K562 (cell line): ENCODE measurements around the gene NEK1. TPM values are rescaled to one million over a fixed set of nuclear protein-coding genes. Genes with fewer than 3 reads are reported as not detected.
A peak's percentile ranks its signal among the peaks of the same experiment; 100 is the strongest.

ENCODE experiments used
- ATAC-seq: fragments of 200-7000 bp; cut with Tn5 transposase; 3 replicates; pipeline ENCODE4 v1.9.1; 2020; ENCODE audit warnings: moderate library complexity
- BruUV-seq: library from RNA; stranded (reverse); fragments of 400-500 nt; replicated peaks from 2 replicates; lab custom pipeline; 2021; lab: Mats Ljungman, UMichigan
- CTCF ChIA-PET: fragments of 300-600 bp; formaldehyde crosslinking; extraction: SDS; loops from one replicate; lab custom pipeline; 2021; ENCODE audit warnings: low intra/inter-chr PET ratio; lab: Yijun Ruan, JAX
- POLR2A ChIA-PET: fragments of 300-600, 350-650 bp; sonication (Branson Sonifier 250); formaldehyde crosslinking; extraction: SDS; loops from one replicate; lab custom pipeline; 2021; ENCODE audit warnings: antibody characterized with exemption, inconsistent platforms; lab: Yijun Ruan, JAX
- DNase-seq, 4 experiments: peaks; one replicate each; pipeline versions ENCODE4 v3.0.0 to v3.0.0-alpha.2; 2011 to 2018; ENCODE audit warnings: low spot score in 3 of 4, mixed read lengths in 3 of 4; ENCODE audit errors: extremely low read depth in 1 of 4
- FAIRE-seq: peaks from 2 replicates; lab custom pipeline; 2011; peaks lifted over from hg19 to GRCh38; lab: Jason Lieb, UNC
- H2AFZ ChIP-seq: 2 replicates; pipeline ENCODE4 v1.6.0; 2011; ENCODE audit warnings: low read depth, low read length, control low read depth, inconsistent platforms
- H3K27ac ChIP-seq: fragments of 200-600 bp; 3 replicates; pipeline ENCODE4 v1.8.0; 2011; ENCODE audit warnings: low read depth, mild to moderate bottlenecking, control low read depth, inconsistent platforms, low read length, moderate library complexity, mixed read lengths; ENCODE audit errors: extremely low read depth
- H3K27me3 ChIP-seq, 2 experiments: fragments of 300-600 bp in 1 of 2; 2 replicates in 1 of 2; 3 replicates in 1 of 2; pipeline versions ENCODE4 v1.6.0 to v1.8.0; 2011; ENCODE audit warnings: inconsistent platforms in 2 of 2, low read length in 2 of 2, mild to moderate bottlenecking in 1 of 2, mixed read lengths in 1 of 2, moderate library complexity in 1 of 2; ENCODE audit not compliant: control insufficient read depth in 2 of 2, insufficient read depth in 2 of 2
- H3K36me3 ChIP-seq: fragments of 300-600 bp; 3 replicates; pipeline ENCODE4 v1.8.0; 2011; ENCODE audit warnings: mild to moderate bottlenecking, low read length, inconsistent platforms; ENCODE audit not compliant: control insufficient read depth, insufficient read depth
- H3K4me1 ChIP-seq, 2 experiments: fragments of 200-600 bp in 1 of 2; replicated peaks in 1 of 2; 2 replicates in 1 of 2; 3 replicates in 1 of 2; pipeline versions ENCODE4 v1.5.1 to v1.8.0; 2011; ENCODE audit warnings: inconsistent platforms in 2 of 2, low read length in 2 of 2, mild to moderate bottlenecking in 1 of 2, mixed read lengths in 1 of 2, moderate library complexity in 1 of 2; ENCODE audit not compliant: control insufficient read depth in 2 of 2, insufficient read depth in 2 of 2
- H3K4me2 ChIP-seq: 2 replicates; pipeline ENCODE4 v1.6.1; 2011; ENCODE audit warnings: low read length, control low read depth, inconsistent platforms, mixed read lengths; ENCODE audit not compliant: insufficient read depth
- H3K4me3 ChIP-seq: fragments of 200-600 bp; sonication (generic), shearing (Covaris generic); 2 replicates; pipeline ENCODE4 v1.5.1; 2016; ENCODE audit warnings: control low read depth, inconsistent platforms
- H3K79me2 ChIP-seq: fragments of 200-600 bp; 3 replicates; pipeline ENCODE4 v1.8.0; 2011; ENCODE audit warnings: low read length, inconsistent platforms; ENCODE audit not compliant: control insufficient read depth, insufficient read depth
- H3K9ac ChIP-seq, 2 experiments: 2 replicates each; pipeline versions ENCODE4 v1.6.0 to v1.6.1; 2011; ENCODE audit warnings: low read depth in 2 of 2, low read length in 2 of 2, control low read depth in 1 of 2, inconsistent platforms in 1 of 2, mild to moderate bottlenecking in 1 of 2, mixed read lengths in 1 of 2; ENCODE audit not compliant: insufficient read depth in 1 of 2
- H3K9me1 ChIP-seq: one replicate; pipeline ENCODE4 v1.6.0; 2011; ENCODE audit warnings: inconsistent platforms, mild to moderate bottlenecking, low read length, moderate library complexity; ENCODE audit not compliant: control insufficient read depth, insufficient read depth
- H3K9me3 ChIP-seq: replicated peaks from 2 replicates; pipeline ENCODE4 v1.5.1; 2011; ENCODE audit warnings: low read depth, low read length, inconsistent platforms; ENCODE audit not compliant: control insufficient read depth, insufficient read depth
- H4K20me1 ChIP-seq: replicated peaks from 2 replicates; pipeline ENCODE4 v1.6.1; 2011; ENCODE audit warnings: low read length, inconsistent platforms, mixed read lengths; ENCODE audit not compliant: control insufficient read depth, insufficient read depth
- KDM5B ChIP-seq: fragments of 200-600 bp; sonication (generic); IDR thresholded peaks from 2 replicates; pipeline ENCODE4 v1.6.1; 2012; ENCODE audit warnings: low read depth, mild to moderate bottlenecking, moderate library complexity, low read length, control low read depth, inconsistent platforms; ENCODE audit not compliant: insufficient replicate concordance
- MIER1 ChIP-seq: fragments of 450-650 bp; IDR thresholded peaks from 2 replicates; pipeline ENCODE4 v1.6.1; 2016; ENCODE audit warnings: antibody characterized with exemption, mild to moderate bottlenecking, low read depth
- MTA2 ChIP-seq: fragments of 450-650 bp; IDR thresholded peaks from 2 replicates; pipeline ENCODE4 v1.6.1; 2016; ENCODE audit warnings: low read depth
- SP1 ChIP-seq: sonication (generic); formaldehyde crosslinking; IDR thresholded peaks from 2 replicates; pipeline ENCODE4 v1.8.1; 2022; ENCODE audit warnings: mild to moderate bottlenecking, missing genetic modification reagents
- ZNF316 ChIP-seq: fragments of 450-650 bp; IDR thresholded peaks from 2 replicates; pipeline ENCODE4 v1.6.1; 2016
- ZNF780A ChIP-seq: fragments of 250-450 bp; sonication (Bioruptor Pico); IDR thresholded peaks from 2 replicates; pipeline ENCODE4 v1.5.0; 2021; ENCODE audit warnings: mild to moderate bottlenecking
- WGBS: fragments of 100-300 bp; shearing (Covaris generic); methylation state at CpG from one replicate; pipeline ENCODE4 v1.1.6; 2016; ENCODE audit warnings: low coverage, mixed read lengths; ENCODE audit not compliant: insufficient coverage; ENCODE audit errors: missing lambda C conversion rate; 5-methylcytosine and 5-hydroxymethylcytosine counted together
- in situ Hi-C: fragments of 300-500 bp; cut with MboI; formaldehyde crosslinking; loops from 4 replicates; pipeline ENCODE4 v1.15.0; 2018; ENCODE audit warnings: inconsistent platforms, mixed read lengths
- intact Hi-C: fragments of 100-400 bp; cut with micrococcal nuclease; formaldehyde crosslinking; loops from 2 replicates; pipeline ENCODE4 v1.14.2; 2022
- polyA plus RNA-seq, 8 experiments: library from polyadenylated mRNA; depleted of rRNA in 4 of 8; stranded (reverse) in 5 of 8; unstranded in 3 of 8; fragments of >200 nt; fragmentation: Nextera tagmentation in 2 of 8; fragmentation: Illumina TruSeq in 1 of 8; extraction: Ambion mirVana in 2 of 8; extraction: Trizol in 1 of 8; gene quantifications; 2 replicates each; pipeline versions ENCODE4 v1.2.1 to v1.2.3, GENCODE V29; 2011 to 2014; ENCODE audit warnings: inconsistent platforms in 1 of 8, missing spikeins in 1 of 8
- total RNA-seq, 7 experiments: library from RNA; depleted of rRNA in 6 of 7; stranded (reverse); fragments of >200 nt in 6 of 7; fragmentation: Illumina TruSeq in 2 of 7; extraction: Trizol in 2 of 7; gene quantifications; 2 replicates each; pipeline versions ENCODE4 v1.2.1 to v1.2.3, GENCODE V29; 2011 to 2021; ENCODE audit warnings: low replicate concordance in 1 of 7

Gene NEK1
- total and polyA plus RNA-seq, 9 of the 15 experiments (the other 6 are each of a cell fraction or from before 2014, with no cell fraction given) = 6.2 to 15.7 (median 10.3) TPM

- H2AFZ ChIP-seq = no peak overlapping the region
- BruUV-seq = no TSS peak
- no peak overlapping the region for H3K4me2 ChIP-seq
- no peaks in the 10 kb centered on the region for H3K4me1 ChIP-seq
- no peaks in the 10 kb centered on the region for H3K27me3 ChIP-seq
- CTCF ChIA-PET = no interaction called here
- H3K79me2 ChIP-seq = no peaks in the 10 kb centered on the region
- no peak overlapping the region for H3K27ac ChIP-seq
- no peak overlapping the region for H3K4me3 ChIP-seq
- no peaks in the 10 kb centered on the region for H4K20me1 ChIP-seq
- DNase-seq (no peak), FAIRE-seq (peak; percentile 67), ATAC-seq (no peak)
- POLR2A ChIA-PET = no interaction called here
- H3K9me3 ChIP-seq = no peaks in the 10 kb centered on the region
- intact Hi-C loops (no loop called here), in situ Hi-C loops (no loop called here)
- 6% methylated on average over 3 of the region's 3 CpGs for WGBS
- H3K36me3 ChIP-seq = no peaks in the 10 kb centered on the region
- no peaks in the 10 kb centered on the region for H3K9me1 ChIP-seq
- H3K9ac ChIP-seq = no peak overlapping the region
- no peak for TF ChIP-seq ZNF316
- no peak for TF ChIP-seq SP1 (CRISPR knock-in tag)
Measured at GRCh38 chr4:169359961-169360360, 252.4 kb downstream of the NEK1 start.

GRCh38 chr4:169352360-169352759, 260.0 kb downstream of the NEK1 start:
- CTCF ChIA-PET = no interaction called here
- no peak for ATAC-seq
- 7% methylated on average over 3 of the region's 3 CpGs for WGBS
- Histone ChIP-seq H3K27ac (no peak overlapping the region), H3K27me3 (peaks cover 0 to 3% of the 10 kb centered on the region in 2 experiments; a peak in 2 of 5 replicates), H3K4me2 (no peak overlapping the region), H3K4me3 (no peak overlapping the region), H3K4me1 (no peaks in the 10 kb centered on the region), H3K36me3 (no peaks in the 10 kb centered on the region), H3K79me2 (no peaks in the 10 kb centered on the region), H3K9ac (no peak overlapping the region), H4K20me1 (no peaks in the 10 kb centered on the region; the same call in 1 of the 2 replicates), H2AFZ (no peak overlapping the region), H3K9me1 (no peaks in the 10 kb centered on the region), H3K9me3 (no peaks in the 10 kb centered on the region)
- intact Hi-C loops = no loop called here
- TF ChIP-seq MTA2 (no peak), MIER1 (no peak), ZNF780A (CRISPR knock-in tag) (no peak), KDM5B (no peak)
- POLR2A ChIA-PET = no interaction called here
- no TSS peak for BruUV-seq
- no peak for DNase-seq
- in situ Hi-C loops = no loop called here
- no peak for FAIRE-seq
